HL-60 (cell line): ENCODE measurements around the gene ABCG1.

Experiments
- POLR2AphosphoS5 ChIP-seq: IDR thresholded peaks from 2 replicates; pipeline ENCODE4 v1.6.1; 2012; ENCODE audit warnings: low read depth
- SPI1 ChIP-seq: IDR thresholded peaks from 2 replicates; pipeline ENCODE4 v1.6.1; 2012; ENCODE audit warnings: low read depth, mild to moderate bottlenecking, borderline replicate concordance
- TF ChIP-seq, protein P1 (sequence below): IDR thresholded peaks from one replicate; pipeline ENCODE4 v1.5.1; 2011; ENCODE audit warnings: low read length, control low read depth, inconsistent platforms; ENCODE audit not compliant: insufficient read depth
- TF ChIP-seq, protein P2 (sequence below): IDR thresholded peaks from 2 replicates; pipeline ENCODE4 v1.6.1; 2012; ENCODE audit warnings: low read depth; ENCODE audit not compliant: insufficient replicate concordance

DNA sequence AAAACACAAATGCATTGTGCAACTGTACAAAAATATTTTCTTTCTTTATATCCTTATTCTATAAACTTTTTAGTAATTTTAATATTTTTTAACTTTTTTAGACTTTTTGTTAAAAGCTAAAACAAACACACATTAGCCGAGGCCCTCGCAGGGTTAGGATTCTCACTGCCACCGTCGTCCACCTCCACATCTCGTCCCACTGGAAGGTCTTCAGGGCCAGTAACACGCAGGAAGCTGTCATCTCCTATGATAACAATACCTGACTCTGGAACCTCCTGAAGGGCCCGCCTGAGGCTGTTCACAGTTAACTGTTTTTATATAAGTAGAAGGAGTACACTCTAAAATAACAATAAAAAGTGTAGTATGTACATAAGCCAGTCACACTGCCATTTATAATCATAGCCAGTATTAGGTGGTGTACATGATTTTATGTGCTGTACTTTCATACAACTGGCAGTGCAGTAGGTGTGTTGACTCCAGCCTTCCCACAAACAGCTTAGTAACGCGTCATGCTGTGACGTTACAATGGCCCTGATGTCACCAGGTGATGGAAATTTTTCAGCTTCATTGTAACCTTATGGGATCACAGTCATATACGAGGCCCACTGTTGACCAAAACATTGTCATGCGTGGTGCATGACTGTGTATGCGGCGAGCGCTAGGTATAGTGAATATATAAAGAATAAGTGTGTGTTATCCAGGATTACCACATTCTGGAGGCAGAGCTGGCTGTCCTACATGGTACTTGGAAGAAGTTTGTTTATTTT is 123.0 kb downstream of the ABCG1 start:
- TF ChIP-seq, protein P1, sequence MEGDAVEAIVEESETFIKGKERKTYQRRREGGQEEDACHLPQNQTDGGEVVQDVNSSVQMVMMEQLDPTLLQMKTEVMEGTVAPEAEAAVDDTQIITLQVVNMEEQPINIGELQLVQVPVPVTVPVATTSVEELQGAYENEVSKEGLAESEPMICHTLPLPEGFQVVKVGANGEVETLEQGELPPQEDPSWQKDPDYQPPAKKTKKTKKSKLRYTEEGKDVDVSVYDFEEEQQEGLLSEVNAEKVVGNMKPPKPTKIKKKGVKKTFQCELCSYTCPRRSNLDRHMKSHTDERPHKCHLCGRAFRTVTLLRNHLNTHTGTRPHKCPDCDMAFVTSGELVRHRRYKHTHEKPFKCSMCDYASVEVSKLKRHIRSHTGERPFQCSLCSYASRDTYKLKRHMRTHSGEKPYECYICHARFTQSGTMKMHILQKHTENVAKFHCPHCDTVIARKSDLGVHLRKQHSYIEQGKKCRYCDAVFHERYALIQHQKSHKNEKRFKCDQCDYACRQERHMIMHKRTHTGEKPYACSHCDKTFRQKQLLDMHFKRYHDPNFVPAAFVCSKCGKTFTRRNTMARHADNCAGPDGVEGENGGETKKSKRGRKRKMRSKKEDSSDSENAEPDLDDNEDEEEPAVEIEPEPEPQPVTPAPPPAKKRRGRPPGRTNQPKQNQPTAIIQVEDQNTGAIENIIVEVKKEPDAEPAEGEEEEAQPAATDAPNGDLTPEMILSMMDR: no peak
- no peak for TF ChIP-seq POLR2AphosphoS5
- no peak for TF ChIP-seq SPI1
- TF ChIP-seq, protein P2, sequence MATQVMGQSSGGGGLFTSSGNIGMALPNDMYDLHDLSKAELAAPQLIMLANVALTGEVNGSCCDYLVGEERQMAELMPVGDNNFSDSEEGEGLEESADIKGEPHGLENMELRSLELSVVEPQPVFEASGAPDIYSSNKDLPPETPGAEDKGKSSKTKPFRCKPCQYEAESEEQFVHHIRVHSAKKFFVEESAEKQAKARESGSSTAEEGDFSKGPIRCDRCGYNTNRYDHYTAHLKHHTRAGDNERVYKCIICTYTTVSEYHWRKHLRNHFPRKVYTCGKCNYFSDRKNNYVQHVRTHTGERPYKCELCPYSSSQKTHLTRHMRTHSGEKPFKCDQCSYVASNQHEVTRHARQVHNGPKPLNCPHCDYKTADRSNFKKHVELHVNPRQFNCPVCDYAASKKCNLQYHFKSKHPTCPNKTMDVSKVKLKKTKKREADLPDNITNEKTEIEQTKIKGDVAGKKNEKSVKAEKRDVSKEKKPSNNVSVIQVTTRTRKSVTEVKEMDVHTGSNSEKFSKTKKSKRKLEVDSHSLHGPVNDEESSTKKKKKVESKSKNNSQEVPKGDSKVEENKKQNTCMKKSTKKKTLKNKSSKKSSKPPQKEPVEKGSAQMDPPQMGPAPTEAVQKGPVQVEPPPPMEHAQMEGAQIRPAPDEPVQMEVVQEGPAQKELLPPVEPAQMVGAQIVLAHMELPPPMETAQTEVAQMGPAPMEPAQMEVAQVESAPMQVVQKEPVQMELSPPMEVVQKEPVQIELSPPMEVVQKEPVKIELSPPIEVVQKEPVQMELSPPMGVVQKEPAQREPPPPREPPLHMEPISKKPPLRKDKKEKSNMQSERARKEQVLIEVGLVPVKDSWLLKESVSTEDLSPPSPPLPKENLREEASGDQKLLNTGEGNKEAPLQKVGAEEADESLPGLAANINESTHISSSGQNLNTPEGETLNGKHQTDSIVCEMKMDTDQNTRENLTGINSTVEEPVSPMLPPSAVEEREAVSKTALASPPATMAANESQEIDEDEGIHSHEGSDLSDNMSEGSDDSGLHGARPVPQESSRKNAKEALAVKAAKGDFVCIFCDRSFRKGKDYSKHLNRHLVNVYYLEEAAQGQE: no peak
